WTC11 (cell line): ENCODE data around the gene TTN. TPM values are rescaled to one million over a fixed set of nuclear protein-coding genes. Genes with fewer than 3 reads are reported as not detected.

Experiments
- ATAC-seq: fragments of 200-7000 bp; cut with Tn5 transposase; 2 replicates; pipeline ENCODE4 v1.10.0; 2021; ENCODE audit warnings: mild to moderate bottlenecking, moderate library complexity
- CTCF ChIA-PET: fragments of 300-600 bp; sonication (Branson Sonifier 250); formaldehyde crosslinking; loops from one replicate; lab custom pipeline; 2021; ENCODE audit warnings: antibody characterized with exemption; lab: Charles Lee
- POLR2A ChIA-PET: fragments of 350-600 bp; sonication (Branson Sonifier 250); formaldehyde crosslinking; loops from one replicate; lab custom pipeline; 2021; ENCODE audit warnings: antibody characterized with exemption; lab: Charles Lee
- DNase-seq: peaks from one replicate; pipeline ENCODE4 v3.0.0; 2021; ENCODE audit warnings: low spot score
- H3K27ac Mint-ChIP-seq: 2 replicates; pipeline ENCODE4 v1.8.0; 2021; ENCODE audit warnings: mixed read lengths
- H3K27me3 Mint-ChIP-seq: 2 replicates; pipeline ENCODE4 v1.8.0; 2021; ENCODE audit warnings: low read depth, mild to moderate bottlenecking, moderate library complexity, mixed read lengths
- H3K36me3 Mint-ChIP-seq: 2 replicates; pipeline ENCODE4 v1.8.0; 2021; ENCODE audit warnings: mixed read lengths
- H3K4me1 Mint-ChIP-seq: 2 replicates; pipeline ENCODE4 v1.8.0; 2022; ENCODE audit warnings: mixed read lengths
- H3K4me3 Mint-ChIP-seq: 2 replicates; pipeline ENCODE4 v1.8.0; 2021; ENCODE audit warnings: mild to moderate bottlenecking, moderate library complexity, mixed read lengths
- H3K9me3 Mint-ChIP-seq: 2 replicates; pipeline ENCODE4 v1.8.0; 2021; ENCODE audit warnings: mixed read lengths
- ATF3 ChIP-seq: sonication (generic); formaldehyde crosslinking; conservative IDR thresholded peaks from 2 replicates; pipeline ENCODE4 v1.8.1; 2022; ENCODE audit warnings: mild to moderate bottlenecking, missing genetic modification reagents
- GRHL2 ChIP-seq: fragments of 250-450 bp; sonication (Bioruptor Pico); IDR thresholded peaks from 2 replicates; pipeline ENCODE4 v1.8.0; 2022; ENCODE audit warnings: mild to moderate bottlenecking, moderate library complexity; ENCODE audit not compliant: insufficient replicate concordance, severe bottlenecking
- GTF2I ChIP-seq: fragments of 250-450 bp; sonication (Bioruptor Pico); conservative IDR thresholded peaks from 2 replicates; pipeline ENCODE4 v1.4.0; 2021; ENCODE audit warnings: mild to moderate bottlenecking
- MXD4 ChIP-seq: fragments of 250-450 bp; sonication (Bioruptor Pico); IDR thresholded peaks from 2 replicates; pipeline ENCODE4 v1.8.0; 2021; ENCODE audit warnings: mild to moderate bottlenecking, moderate library complexity, borderline replicate concordance
- NFE2L1 ChIP-seq: sonication (generic); formaldehyde crosslinking; IDR thresholded peaks from 2 replicates; pipeline ENCODE4 v1.8.1; 2023; ENCODE audit warnings: missing genetic modification reagents
- NR1H2 ChIP-seq: sonication (generic); formaldehyde crosslinking; IDR thresholded peaks from 2 replicates; pipeline ENCODE4 v1.9.0; 2021; ENCODE audit warnings: mild to moderate bottlenecking, moderate library complexity, missing genetic modification reagents
- OVOL2 ChIP-seq: fragments of 250-450 bp; sonication (Bioruptor Pico); IDR thresholded peaks from 2 replicates; pipeline ENCODE4 v1.9.0; 2021; ENCODE audit warnings: mild to moderate bottlenecking, borderline replicate concordance
- SMAD4 ChIP-seq: sonication (generic); formaldehyde crosslinking; IDR thresholded peaks from 2 replicates; pipeline ENCODE4 v1.8.0; 2022; ENCODE audit warnings: mild to moderate bottlenecking, missing genetic modification reagents
- STAT6 ChIP-seq: sonication (generic); formaldehyde crosslinking; conservative IDR thresholded peaks from 2 replicates; pipeline ENCODE4 v1.8.1; 2023; ENCODE audit warnings: mild to moderate bottlenecking, low read depth, missing genetic modification reagents, moderate library complexity
- ZBTB21 ChIP-seq: sonication (generic); formaldehyde crosslinking; IDR thresholded peaks from 2 replicates; pipeline ENCODE4 v1.8.1; 2023; ENCODE audit warnings: mild to moderate bottlenecking, missing genetic modification reagents, borderline replicate concordance
- ZNF317 ChIP-seq: sonication (generic); formaldehyde crosslinking; IDR thresholded peaks from 2 replicates; pipeline ENCODE4 v1.8.1; 2023; ENCODE audit warnings: low read depth, mild to moderate bottlenecking, moderate library complexity, missing genetic modification reagents, borderline replicate concordance
- total RNA-seq: library from RNA; stranded (reverse); gene quantifications from 3 replicates; pipeline ENCODE4 v1.2.3, GENCODE V29; 2021
- TF ChIP-seq, protein P1 (sequence below): sonication (generic); formaldehyde crosslinking; IDR thresholded peaks from 2 replicates; pipeline ENCODE4 v1.8.0; 2022; ENCODE audit warnings: mild to moderate bottlenecking, missing genetic modification reagents
- TF ChIP-seq, protein P2 (sequence below): sonication (generic); formaldehyde crosslinking; IDR thresholded peaks from 2 replicates; pipeline ENCODE4 v1.8.0; 2022; ENCODE audit warnings: missing genetic modification reagents

TTN gene
- total RNA-seq, 1 experiment from 2014 or later = 4.7 TPM

GRCh38 chr2:178496049-178496448 lies 311.2 kb downstream of the TTN start (continued):
- TF ChIP-seq NR1H2 (CRISPR knock-in tag) = no peak
- no peak for TF ChIP-seq STAT6 (CRISPR knock-in tag)
- TF ChIP-seq GRHL2 (CRISPR knock-in tag) = no peak
- TF ChIP-seq, protein P1, sequence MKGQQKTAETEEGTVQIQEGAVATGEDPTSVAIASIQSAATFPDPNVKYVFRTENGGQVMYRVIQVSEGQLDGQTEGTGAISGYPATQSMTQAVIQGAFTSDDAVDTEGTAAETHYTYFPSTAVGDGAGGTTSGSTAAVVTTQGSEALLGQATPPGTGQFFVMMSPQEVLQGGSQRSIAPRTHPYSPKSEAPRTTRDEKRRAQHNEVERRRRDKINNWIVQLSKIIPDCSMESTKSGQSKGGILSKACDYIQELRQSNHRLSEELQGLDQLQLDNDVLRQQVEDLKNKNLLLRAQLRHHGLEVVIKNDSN (CRISPR knock-in tag) = no peak
- TF ChIP-seq GTF2I (CRISPR knock-in tag) = no peak
- TF ChIP-seq MXD4 = no peak
- no peak for TF ChIP-seq ZBTB21
- TF ChIP-seq, protein P2, sequence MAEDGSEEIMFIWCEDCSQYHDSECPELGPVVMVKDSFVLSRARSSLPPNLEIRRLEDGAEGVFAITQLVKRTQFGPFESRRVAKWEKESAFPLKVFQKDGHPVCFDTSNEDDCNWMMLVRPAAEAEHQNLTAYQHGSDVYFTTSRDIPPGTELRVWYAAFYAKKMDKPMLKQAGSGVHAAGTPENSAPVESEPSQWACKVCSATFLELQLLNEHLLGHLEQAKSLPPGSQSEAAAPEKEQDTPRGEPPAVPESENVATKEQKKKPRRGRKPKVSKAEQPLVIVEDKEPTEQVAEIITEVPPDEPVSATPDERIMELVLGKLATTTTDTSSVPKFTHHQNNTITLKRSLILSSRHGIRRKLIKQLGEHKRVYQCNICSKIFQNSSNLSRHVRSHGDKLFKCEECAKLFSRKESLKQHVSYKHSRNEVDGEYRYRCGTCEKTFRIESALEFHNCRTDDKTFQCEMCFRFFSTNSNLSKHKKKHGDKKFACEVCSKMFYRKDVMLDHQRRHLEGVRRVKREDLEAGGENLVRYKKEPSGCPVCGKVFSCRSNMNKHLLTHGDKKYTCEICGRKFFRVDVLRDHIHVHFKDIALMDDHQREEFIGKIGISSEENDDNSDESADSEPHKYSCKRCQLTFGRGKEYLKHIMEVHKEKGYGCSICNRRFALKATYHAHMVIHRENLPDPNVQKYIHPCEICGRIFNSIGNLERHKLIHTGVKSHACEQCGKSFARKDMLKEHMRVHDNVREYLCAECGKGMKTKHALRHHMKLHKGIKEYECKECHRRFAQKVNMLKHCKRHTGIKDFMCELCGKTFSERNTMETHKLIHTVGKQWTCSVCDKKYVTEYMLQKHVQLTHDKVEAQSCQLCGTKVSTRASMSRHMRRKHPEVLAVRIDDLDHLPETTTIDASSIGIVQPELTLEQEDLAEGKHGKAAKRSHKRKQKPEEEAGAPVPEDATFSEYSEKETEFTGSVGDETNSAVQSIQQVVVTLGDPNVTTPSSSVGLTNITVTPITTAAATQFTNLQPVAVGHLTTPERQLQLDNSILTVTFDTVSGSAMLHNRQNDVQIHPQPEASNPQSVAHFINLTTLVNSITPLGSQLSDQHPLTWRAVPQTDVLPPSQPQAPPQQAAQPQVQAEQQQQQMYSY = no peak

DNA sequence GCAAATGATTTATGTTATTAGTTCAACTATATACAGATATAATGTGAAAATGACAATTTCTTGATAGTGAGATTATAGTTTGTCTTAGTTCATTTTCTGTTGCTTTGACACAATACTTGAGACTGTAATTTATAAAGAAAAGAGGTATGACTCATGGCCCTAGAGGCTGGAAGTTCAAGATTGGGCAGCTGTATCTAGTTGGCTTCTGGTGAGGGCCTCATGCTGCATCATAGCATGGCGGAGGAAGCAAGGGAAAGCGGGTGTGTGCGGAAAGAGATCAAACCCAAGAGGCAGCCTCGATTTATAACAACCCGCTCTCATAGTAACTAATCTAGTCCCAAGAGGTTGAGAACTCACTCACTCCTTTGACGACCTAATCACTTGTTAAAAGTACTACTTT lies 315.6 kb downstream of the TTN start:
- no peaks in the 10 kb centered on the region for H3K4me1 Mint-ChIP-seq
- CTCF ChIA-PET = no interaction called here

DNA sequence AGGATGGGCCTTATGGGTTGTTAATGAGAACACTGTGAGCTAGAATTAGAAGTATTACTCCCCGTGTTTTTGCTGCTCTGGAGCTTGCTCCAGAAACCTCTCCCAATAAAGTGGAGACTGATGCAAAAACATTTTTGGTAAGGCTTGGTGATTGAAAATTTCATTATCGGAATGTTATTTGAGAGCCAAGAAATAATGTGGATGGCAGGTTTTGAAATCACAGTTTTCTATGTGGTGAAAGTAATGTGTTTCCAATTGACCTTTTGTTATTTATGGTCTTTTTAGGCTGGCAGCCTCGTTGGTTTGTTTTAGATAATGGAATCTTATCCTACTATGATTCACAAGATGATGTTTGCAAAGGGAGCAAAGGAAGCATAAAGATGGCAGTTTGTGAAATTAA lies 321.9 kb downstream of the TTN start:
- Mint-ChIP-seq H3K4me1 (peaks cover 19% of the 10 kb centered on the region), H3K36me3 (peaks cover 3% of the 10 kb centered on the region), H3K27me3 (no peaks in the 10 kb centered on the region), H3K9me3 (no peaks in the 10 kb centered on the region), H3K27ac (no peak overlapping the region), H3K4me3 (no peak overlapping the region)
- no peak for TF ChIP-seq SMAD4
- no peak for TF ChIP-seq ZNF317 (CRISPR knock-in tag)
- no peak for TF ChIP-seq NFE2L1 (CRISPR knock-in tag)
- no peak for TF ChIP-seq OVOL2 (CRISPR knock-in tag)
- ATAC-seq = no peak
- no peak for DNase-seq
- POLR2A ChIA-PET = no interaction called here
- CTCF ChIA-PET = interaction anchor here (1.4 kb wide), 1 partner anchor 34 kb away, joined by 3 read pairs; the partner anchor contains the start of genes PJVK and PRKRA

More for the DNA sequence above, 315.6 kb downstream of the TTN start:
- peaks cover 25% of the 10 kb centered on the region for H3K36me3 Mint-ChIP-seq
- H3K27ac Mint-ChIP-seq = no peak overlapping the region
- H3K27me3 Mint-ChIP-seq = no peaks in the 10 kb centered on the region
- DNase-seq (no peak), ATAC-seq (no peak)
- POLR2A ChIA-PET = no interaction called here
- no peak overlapping the region for H3K4me3 Mint-ChIP-seq
- H3K9me3 Mint-ChIP-seq = no peaks in the 10 kb centered on the region
- no peak for TF ChIP-seq ATF3 (CRISPR knock-in tag)
